ENCODE results near the gene EML1. TPM values are rescaled to one million over a fixed set of nuclear protein-coding genes. Genes with fewer than 3 reads are reported as not detected.

Gene EML1
- total RNA-seq, 1 experiment from 2014 or later = 7.2 TPM

- ChIA-PET CTCF (interaction anchor here (1.1 kb wide), 1 partner anchor 23 kb away, joined by 3 read pairs; no protein-coding TSS in a partner anchor), POLR2A (no interaction called here)
- H3K36me3 Mint-ChIP-seq (ENCODE audit: insufficient read depth, unreplicated experiment) = no peaks in the 10 kb centered on the region
- BruUV-seq (replicated peaks) = no TSS peak
- Histone ChIP-seq H3K36me3 (ENCODE audit: control insufficient read depth, insufficient read depth, low read length) (no peaks in the 10 kb centered on the region), H3K4me1 (no peaks in the 10 kb centered on the region), H3K4me3 (ENCODE audit: low read depth, low read length) (no peak overlapping the region), H3K9me3 (no peaks in the 10 kb centered on the region), H3K27me3 (replicated peaks; ENCODE audit: control insufficient read depth, insufficient read depth, low read length) (no peaks in the 10 kb centered on the region)
- H3K27ac Mint-ChIP-seq (ENCODE audit: unreplicated experiment) = peak overlapping the region; percentile 64
- H3K27me3 Mint-ChIP-seq (ENCODE audit: insufficient read depth, unreplicated experiment) = peaks cover 4% of the 10 kb centered on the region
- no peak for TF ChIP-seq CTCF (IDR thresholded peaks at IDR 0.05; ENCODE audit: insufficient read depth in 1 of 2, low read depth in 1 of 2, low read length in 1 of 2, severe bottlenecking in 1 of 2, unreplicated experiment in 1 of 2)
- intact Hi-C loops (cut with micrococcal nuclease; ENCODE audit: unreplicated experiment) = no loop called here
- no peaks in the 10 kb centered on the region for H3K9me3 Mint-ChIP-seq (ENCODE audit: unreplicated experiment)
- no peak for DNase-seq
- H3K4me1 Mint-ChIP-seq (ENCODE audit: low read depth, unreplicated experiment) = peaks cover 6% of the 10 kb centered on the region
- no peak overlapping the region for H3K4me3 Mint-ChIP-seq (ENCODE audit: unreplicated experiment)
Observed at GRCh38 chr14:99753225-99754140, 39.7 kb upstream of the EML1 start.

GRCh38 chr14:99754141-99755067, 38.8 kb upstream of the EML1 start:
- H3K27me3 Mint-ChIP-seq (ENCODE audit: insufficient read depth, unreplicated experiment) = peaks cover 4% of the 10 kb centered on the region
- Histone ChIP-seq H3K36me3 (ENCODE audit: control insufficient read depth, insufficient read depth, low read length) (no peaks in the 10 kb centered on the region), H3K4me1 (no peaks in the 10 kb centered on the region), H3K4me3 (ENCODE audit: low read depth, low read length) (no peak overlapping the region), H3K9me3 (no peaks in the 10 kb centered on the region), H3K27me3 (replicated peaks; ENCODE audit: control insufficient read depth, insufficient read depth, low read length) (no peaks in the 10 kb centered on the region)
- DNase-seq = no peak
- no peak overlapping the region for H3K27ac Mint-ChIP-seq (ENCODE audit: unreplicated experiment)
- H3K4me3 Mint-ChIP-seq (ENCODE audit: unreplicated experiment) = no peak overlapping the region
- H3K4me1 Mint-ChIP-seq (ENCODE audit: low read depth, unreplicated experiment) = peaks cover 6% of the 10 kb centered on the region
- POLR2A ChIA-PET = no interaction called here
- H3K9me3 Mint-ChIP-seq (ENCODE audit: unreplicated experiment) = no peaks in the 10 kb centered on the region
- no peak for TF ChIP-seq CTCF (IDR thresholded peaks at IDR 0.05; ENCODE audit: insufficient read depth in 1 of 2, low read depth in 1 of 2, low read length in 1 of 2, severe bottlenecking in 1 of 2, unreplicated experiment in 1 of 2)
- no peaks in the 10 kb centered on the region for H3K36me3 Mint-ChIP-seq (ENCODE audit: insufficient read depth, unreplicated experiment)
- CTCF ChIA-PET = interaction anchor here (1.0 to 1.1 kb wide), 2 partner anchors 23 to 24 kb away, joined by 3 to 5 read pairs; no protein-coding TSS in a partner anchor
- no TSS peak for BruUV-seq (replicated peaks)
- intact Hi-C loops (cut with micrococcal nuclease; ENCODE audit: unreplicated experiment) = no loop called here

- ChIA-PET CTCF (interaction anchor here (1.0 kb wide), 1 partner anchor 24 kb away, joined by 5 read pairs; no protein-coding TSS in a partner anchor), POLR2A (no interaction called here)
- Mint-ChIP-seq H3K4me1 (ENCODE audit: low read depth, unreplicated experiment) (peaks cover 6% of the 10 kb centered on the region), H3K36me3 (ENCODE audit: insufficient read depth, unreplicated experiment) (no peaks in the 10 kb centered on the region), H3K9me3 (ENCODE audit: unreplicated experiment) (no peaks in the 10 kb centered on the region), H3K27me3 (ENCODE audit: insufficient read depth, unreplicated experiment) (peaks cover 4% of the 10 kb centered on the region), H3K4me3 (ENCODE audit: unreplicated experiment) (no peak overlapping the region), H3K27ac (ENCODE audit: unreplicated experiment) (no peak overlapping the region)
- no peaks in the 10 kb centered on the region for H3K4me1 ChIP-seq
- H3K4me3 ChIP-seq (ENCODE audit: low read depth, low read length) = no peak overlapping the region
- BruUV-seq (replicated peaks) = no TSS peak
- no peaks in the 10 kb centered on the region for H3K9me3 ChIP-seq
- no peak for TF ChIP-seq CTCF (IDR thresholded peaks at IDR 0.05; ENCODE audit: insufficient read depth in 1 of 2, low read depth in 1 of 2, low read length in 1 of 2, severe bottlenecking in 1 of 2, unreplicated experiment in 1 of 2)
- no peaks in the 10 kb centered on the region for H3K27me3 ChIP-seq (replicated peaks; ENCODE audit: control insufficient read depth, insufficient read depth, low read length)
- intact Hi-C loops (cut with micrococcal nuclease; ENCODE audit: unreplicated experiment) = no loop called here
- DNase-seq = no peak
- H3K36me3 ChIP-seq (ENCODE audit: control insufficient read depth, insufficient read depth, low read length) = no peaks in the 10 kb centered on the region
Observed at GRCh38 chr14:99755068-99755405, 38.2 kb upstream of the EML1 start.
